ENCODE measurements around the gene PI4KA.
A peak's percentile ranks its signal among the peaks of the same experiment; 100 is the strongest.

Gene PI4KA

GRCh38 chr22:20881869-20882815 is 23.5 kb upstream of the PI4KA start:
- DNase-seq (ENCODE audit: low read depth) = no peak

- no peak for DNase-seq (ENCODE audit: low read depth)
Observed at GRCh38 chr22:20881231-20881630, 22.6 kb upstream of the PI4KA start.

GRCh38 chr22:20877715-20878114 is 19.1 kb upstream of the PI4KA start:
- DNase-seq (ENCODE audit: low read depth) = no peak

- DNase-seq (ENCODE audit: low read depth) = no peak
Observed at GRCh38 chr22:20875296-20875695, 16.7 kb upstream of the PI4KA start.

- DNase-seq (ENCODE audit: low read depth) = no peak
Observed at GRCh38 chr22:20873214-20873613, 14.6 kb upstream of the PI4KA start.

GRCh38 chr22:20869234-20869633 is 10.6 kb upstream of the PI4KA start:
- DNase-seq (ENCODE audit: low read depth) = no peak

GRCh38 chr22:20868025-20868962 is 9.7 kb upstream of the PI4KA start:
- DNase-seq (ENCODE audit: low read depth) = no peak

GRCh38 chr22:20867179-20868024 is 8.8 kb upstream of the PI4KA start:
- no peak for DNase-seq (ENCODE audit: low read depth)

GRCh38 chr22:20866736-20867135 is 8.1 kb upstream of the PI4KA start:
- no peak for DNase-seq (ENCODE audit: low read depth)

GRCh38 chr22:20865875-20866445 is 7.3 kb upstream of the PI4KA start:
- DNase-seq (ENCODE audit: low read depth) = no peak

GRCh38 chr22:20865331-20865730 is 6.7 kb upstream of the PI4KA start:
- DNase-seq (ENCODE audit: low read depth) = no peak

GRCh38 chr22:20864186-20864908 is 5.7 kb upstream of the PI4KA start:
- no peak for DNase-seq (ENCODE audit: low read depth)

GRCh38 chr22:20863366-20863765 is 4.8 kb upstream of the PI4KA start:
- no peak for DNase-seq (ENCODE audit: low read depth)

- DNase-seq (ENCODE audit: low read depth) = no peak
Observed at GRCh38 chr22:20862540-20862939, 3.9 kb upstream of the PI4KA start.

GRCh38 chr22:20859615-20860014 is 1.0 kb upstream of the PI4KA start:
- DNase-seq (ENCODE audit: low read depth) = no peak

GRCh38 chr22:20857838-20858614 is 585 bp downstream of the PI4KA start:
- DNase-seq (ENCODE audit: low read depth) = peak; percentile 76

- DNase-seq (ENCODE audit: low read depth) = no peak
Observed at GRCh38 chr22:20857247-20857643, 1.4 kb downstream of the PI4KA start.

- DNase-seq (ENCODE audit: low read depth) = no peak
Observed at GRCh38 chr22:20853236-20853660, 5.4 kb downstream of the PI4KA start.

- DNase-seq (ENCODE audit: low read depth) = no peak
Observed at GRCh38 chr22:20852503-20852902, 6.1 kb downstream of the PI4KA start.

- no peak for DNase-seq (ENCODE audit: low read depth)
Observed at GRCh38 chr22:20852076-20852475, 6.5 kb downstream of the PI4KA start.

All from activated T-cell treated with anti-CD3 and anti-CD28 coated beads for 24 hours (primary cell).